Midbrain (tissue), 1 donor: ENCODE measurements around the gene ECHS1.
"Not testable (repeated sequence)": the region's sequence is repeated elsewhere in the genome, so short reads cannot be mapped to it uniquely, and the experiment has no call there.

Experiments
- DNase-seq: peaks from one replicate; lab custom pipeline; 2025; lab: John Stamatoyannopoulos, UW

Gene ECHS1

GRCh38 chr10:133378251-133379096, 5.3 kb upstream of the ECHS1 start:
- DNase-seq: peak; percentile 79

- no peak for DNase-seq
Measured at GRCh38 chr10:133377818-133378250, 4.7 kb upstream of the ECHS1 start.

- no peak for DNase-seq
Measured at GRCh38 chr10:133377025-133377817, 4.1 kb upstream of the ECHS1 start.

- not testable (repeated sequence) for DNase-seq
Measured at GRCh38 chr10:133376183-133376582, 3.0 kb upstream of the ECHS1 start.

DNA sequence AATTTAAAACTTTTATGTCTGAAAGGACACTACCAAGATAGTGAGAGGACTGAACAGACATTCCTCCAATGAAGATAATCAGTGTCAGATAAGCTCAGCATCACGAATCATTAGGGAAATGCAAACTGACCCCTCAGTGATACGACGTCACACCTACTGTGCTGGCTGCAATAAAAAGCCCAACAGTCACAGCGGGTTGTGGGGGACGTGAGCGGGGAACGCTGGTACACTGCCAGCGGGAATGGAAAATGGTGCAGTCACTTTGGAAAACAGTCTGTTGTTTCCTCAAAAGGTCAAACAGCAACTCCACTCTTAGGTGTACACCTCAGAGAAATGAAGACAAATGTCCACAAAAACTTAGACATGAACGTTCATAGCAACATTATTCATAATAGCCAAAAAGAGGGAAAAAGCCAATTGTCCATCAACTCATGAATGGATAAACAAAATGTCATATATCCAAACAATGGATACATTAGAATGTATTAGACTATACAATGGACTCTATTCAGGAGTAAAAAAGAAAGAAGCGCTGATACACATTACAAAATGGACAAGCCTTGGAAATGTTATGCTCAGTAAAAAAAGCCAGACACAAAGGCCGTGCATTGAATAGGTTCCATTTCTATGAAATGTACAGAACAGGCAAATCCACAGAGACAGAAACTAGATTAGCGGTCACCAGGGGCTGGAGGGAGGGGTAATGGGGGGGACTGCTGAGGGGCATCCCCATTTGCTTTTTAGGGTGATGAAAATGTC, 2.4 kb upstream of the ECHS1 start:
- DNase-seq: peak; percentile 40

GRCh38 chr10:133372507-133372906, 647 bp downstream of the ECHS1 start:
- DNase-seq: no peak

GRCh38 chr10:133370030-133370786, 2.9 kb downstream of the ECHS1 start:
- no peak for DNase-seq

DNA sequence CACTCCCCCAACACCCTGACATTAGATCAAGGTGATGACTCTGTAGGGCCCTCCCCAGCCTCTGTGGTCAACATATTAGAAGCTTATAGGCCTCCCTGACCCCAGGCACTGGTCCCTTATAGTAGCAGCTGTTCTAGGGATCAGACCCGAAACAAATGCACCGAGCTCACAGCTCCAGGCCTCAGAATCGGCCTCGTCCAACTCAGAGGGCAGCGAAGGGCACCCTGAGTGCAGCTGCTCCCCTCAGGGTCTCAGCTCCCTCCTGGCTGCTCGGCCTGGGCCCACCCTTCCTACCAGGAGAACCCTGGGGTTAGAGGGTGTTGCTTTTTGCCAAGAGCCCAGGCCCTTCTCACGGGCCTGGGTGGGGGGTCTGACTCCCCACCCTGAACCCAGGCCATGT, 5.0 kb downstream of the ECHS1 start:
- no peak for DNase-seq

DNA sequence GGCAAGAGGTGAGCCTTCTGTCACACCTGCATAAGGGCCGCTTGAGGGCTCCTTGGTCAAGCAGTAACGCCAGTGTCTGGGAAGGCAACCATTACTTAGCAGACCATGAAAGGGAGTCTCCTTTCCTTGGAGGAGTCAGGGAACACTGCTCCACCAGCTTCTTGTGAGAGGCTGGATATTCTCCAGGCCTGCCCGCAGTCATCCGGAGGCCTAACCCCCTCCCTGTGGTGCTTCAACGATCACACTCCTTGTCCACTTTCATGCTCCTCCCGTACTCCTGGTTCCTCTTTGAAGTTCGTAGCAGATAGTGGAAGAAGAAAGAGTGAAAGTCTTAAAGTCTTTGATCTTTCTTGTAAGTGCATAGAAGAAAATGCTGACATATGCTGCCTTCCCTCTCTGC, 5.7 kb downstream of the ECHS1 start:
- DNase-seq: not testable (repeated sequence)

DNA sequence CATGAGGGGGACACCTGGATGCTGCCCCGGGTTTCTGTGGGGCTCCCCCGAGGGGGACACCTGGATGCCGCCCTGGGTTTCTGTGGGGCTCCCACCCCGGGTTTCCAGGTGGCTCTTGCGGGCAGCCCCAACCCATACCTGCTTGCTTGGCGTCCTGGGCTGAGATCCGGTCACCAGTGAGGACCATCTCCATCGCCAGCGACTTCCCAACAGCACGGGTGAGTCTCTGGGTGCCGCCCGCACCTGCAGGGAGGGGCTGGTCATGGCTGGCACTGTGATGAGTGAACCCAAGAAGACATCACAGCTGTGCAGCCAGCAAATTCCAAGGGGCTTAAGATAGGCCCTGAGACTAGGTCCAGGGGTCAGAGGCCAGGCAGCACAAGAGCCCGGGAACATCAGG, 6.4 kb downstream of the ECHS1 start:
- no peak for DNase-seq

- no peak for DNase-seq
Measured at GRCh38 chr10:133366130-133366478, 7.0 kb downstream of the ECHS1 start.

GRCh38 chr10:133365461-133366129, 7.6 kb downstream of the ECHS1 start:
- no peak for DNase-seq

- DNase-seq: no peak
Measured at GRCh38 chr10:133364645-133365431, 8.3 kb downstream of the ECHS1 start.

DNA sequence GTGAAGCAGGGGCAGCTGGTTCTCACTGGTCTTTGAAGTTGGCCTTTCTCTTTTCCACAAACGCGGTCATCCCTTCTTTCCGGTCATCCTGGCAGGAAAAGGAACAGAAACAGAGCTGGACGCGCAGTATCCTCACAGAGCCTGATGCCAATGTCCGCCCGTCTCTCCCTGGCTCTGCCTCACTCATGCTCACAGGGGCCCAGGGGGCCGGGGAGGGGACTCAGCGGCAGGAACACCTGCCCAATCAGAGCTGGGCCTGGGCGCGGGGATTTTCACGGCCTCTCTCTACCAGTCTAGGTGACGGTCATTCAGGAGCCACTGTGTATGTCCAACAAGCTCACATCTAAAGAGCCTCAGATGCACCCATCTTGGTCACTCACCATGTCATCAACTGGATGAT, 10.3 kb downstream of the ECHS1 start:
- no peak for DNase-seq

GRCh38 chr10:133361773-133362441, 11.2 kb downstream of the ECHS1 start:
- DNase-seq: no peak

DNA sequence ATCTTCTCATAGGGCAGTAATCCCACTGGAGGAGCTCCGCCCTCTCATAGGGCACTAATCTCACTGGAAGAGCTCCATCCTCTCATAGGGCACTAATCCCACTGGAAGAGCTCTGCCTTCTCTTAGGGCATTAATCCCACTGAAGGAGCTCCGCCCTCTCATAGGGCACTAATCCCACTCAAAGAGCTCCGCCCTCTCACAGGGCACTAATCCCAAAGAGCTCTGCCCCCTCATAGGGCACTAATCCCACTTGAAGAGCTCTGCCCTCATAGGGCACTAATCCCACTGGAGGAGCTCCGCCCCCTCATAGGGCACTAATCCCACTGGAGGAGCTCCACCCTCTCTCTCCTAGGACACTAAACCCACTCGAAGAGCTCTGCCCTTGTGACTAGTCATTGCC, 11.9 kb downstream of the ECHS1 start:
- DNase-seq: no peak

DNA sequence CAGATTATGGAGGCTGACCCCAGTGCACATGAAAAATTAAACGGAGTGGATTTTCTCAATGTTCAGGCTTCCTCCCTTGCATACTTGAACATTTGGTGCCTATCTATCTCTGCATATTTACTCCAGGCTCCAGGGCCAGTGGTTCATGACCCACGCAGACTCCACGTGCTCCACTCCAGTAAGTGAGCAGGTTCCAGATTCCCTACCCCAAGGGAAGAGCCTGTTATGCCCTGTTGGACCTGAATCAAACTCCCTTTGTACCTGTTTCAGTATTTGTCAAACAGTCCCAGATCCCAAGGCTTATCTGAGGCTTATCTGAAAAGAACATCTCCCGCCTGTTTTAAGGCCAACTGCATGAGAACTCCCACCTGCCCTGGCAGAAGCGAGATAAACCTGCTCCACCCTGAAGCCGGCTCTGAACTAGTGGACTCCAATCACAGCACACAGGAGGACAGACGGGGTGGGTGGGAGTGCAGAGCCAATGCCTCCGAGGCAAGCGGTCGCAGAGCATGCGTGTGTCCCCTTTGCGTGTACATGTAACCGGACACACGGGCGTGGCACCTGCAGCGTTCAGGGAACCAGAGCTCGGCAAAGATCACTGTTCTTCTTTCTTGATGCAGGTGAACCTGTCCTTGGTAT, 13.1 kb downstream of the ECHS1 start:
- DNase-seq: no peak

DNA sequence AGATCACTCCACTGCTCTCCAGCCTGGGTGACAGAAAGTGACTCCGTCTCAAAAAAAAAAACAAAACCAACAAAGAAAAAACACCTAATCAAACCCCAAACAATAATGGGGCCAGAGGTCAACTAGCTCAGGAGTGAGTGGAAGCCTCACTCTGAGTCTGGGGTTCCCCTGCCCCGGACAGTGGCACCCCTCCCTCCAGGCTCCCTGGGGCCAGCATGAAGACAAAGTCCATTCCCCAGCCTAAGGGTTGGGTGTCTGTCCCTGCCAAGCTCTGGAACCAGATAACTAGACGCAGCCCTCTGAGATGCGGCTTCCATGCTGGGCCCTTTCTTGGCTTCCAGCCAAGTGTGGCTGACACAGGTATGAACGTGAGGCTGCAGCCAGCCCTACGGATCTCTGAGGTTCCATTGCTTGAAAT, 13.6 kb downstream of the ECHS1 start:
- DNase-seq: no peak

DNA sequence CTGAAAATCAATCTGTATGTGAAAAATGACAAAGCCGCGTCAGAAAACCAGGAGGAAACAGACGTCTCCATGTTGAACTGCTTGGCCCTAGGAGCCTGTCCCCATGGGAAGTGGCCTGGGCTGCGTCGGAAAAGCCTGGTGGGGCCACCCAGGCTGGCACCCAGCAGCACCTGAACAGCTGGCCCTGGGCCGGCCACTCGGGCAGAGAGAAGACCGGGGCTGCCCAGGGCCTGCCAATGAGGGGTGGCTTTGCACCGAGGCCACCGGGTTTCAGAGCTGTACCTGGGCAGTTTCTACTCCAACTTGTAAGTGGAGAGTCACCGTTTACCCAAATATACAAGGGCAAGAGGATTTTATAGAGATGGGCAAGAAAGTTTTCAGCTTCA, 14.2 kb downstream of the ECHS1 start:
- DNase-seq: no peak
